H1 (cell line): ENCODE measurements around the gene UNC119B. TPM values are rescaled to one million over a fixed set of nuclear protein-coding genes. Genes with fewer than 3 reads are reported as not detected.

Experiments
- CTCF ChIA-PET: fragments of 300-600 bp; sonication (Branson Sonifier 250); formaldehyde crosslinking; loops from one replicate; lab custom pipeline; 2021; ENCODE audit not compliant: partially characterized antibody; lab: Charles Lee
- POLR2A ChIA-PET: fragments of 300-600 bp; sonication (Branson Sonifier 250); formaldehyde crosslinking; loops from one replicate; lab custom pipeline; 2021; ENCODE audit warnings: inconsistent platforms; ENCODE audit not compliant: partially characterized antibody; lab: Charles Lee
- DNase-seq, 2 experiments: peaks; one replicate each; pipeline versions ENCODE4 v3.0.0 to v3.0.0-alpha.2; 2010 to 2022; ENCODE audit warnings: low spot score in 2 of 2, low read depth in 1 of 2, mixed read lengths in 1 of 2
- FAIRE-seq: peaks from 2 replicates; lab custom pipeline; 2011; peaks lifted over from hg19 to GRCh38; lab: Jason Lieb, UNC
- H2AFZ ChIP-seq: 2 replicates; pipeline ENCODE4 v1.8.1; 2012; ENCODE audit warnings: low read length, inconsistent platforms
- H2AK5ac ChIP-seq: 2 replicates; pipeline ENCODE4 v1.6.1; 2013; ENCODE audit warnings: low read depth, low read length
- H2BK120ac ChIP-seq: replicated peaks from 2 replicates; pipeline ENCODE3; 2013; ENCODE audit warnings: low read depth, low read length, inconsistent platforms
- H2BK12ac ChIP-seq: 2 replicates; pipeline ENCODE4 v1.6.1; 2013; ENCODE audit warnings: low read depth, low read length
- H2BK15ac ChIP-seq: 2 replicates; pipeline ENCODE4 v1.6.1; 2013; ENCODE audit warnings: low read length
- H2BK20ac ChIP-seq: 2 replicates; pipeline ENCODE4 v1.6.1; 2013; ENCODE audit warnings: low read length
- H2BK5ac ChIP-seq: 2 replicates; pipeline ENCODE4 v1.6.1; 2013; ENCODE audit warnings: low read depth, low read length
- H3K14ac ChIP-seq: 2 replicates; pipeline ENCODE4 v1.6.1; 2013; ENCODE audit warnings: inconsistent platforms; ENCODE audit not compliant: insufficient read length
- H3K18ac ChIP-seq: 2 replicates; pipeline ENCODE4 v1.6.1; 2013; ENCODE audit warnings: low read length; ENCODE audit errors: extremely low read depth
- H3K23ac ChIP-seq: 2 replicates; pipeline ENCODE4 v1.6.1; 2013; ENCODE audit warnings: inconsistent platforms; ENCODE audit not compliant: insufficient read length
- H3K23me2 ChIP-seq: 2 replicates; pipeline ENCODE4 v1.6.1; 2013; ENCODE audit warnings: low read depth, low read length
- H3K27ac ChIP-seq: 2 replicates; pipeline ENCODE4 v1.6.1; 2011; ENCODE audit warnings: low read depth, low read length, inconsistent platforms
- H3K27me3 ChIP-seq, 4 experiments: replicated peaks in 1 of 4; 1 replicate in 1 of 4; 2 replicates in 3 of 4; pipeline versions ENCODE4 v1.6.1 to v1.8.1; 2011 to 2013; ENCODE audit warnings: low read length in 3 of 4, mild to moderate bottlenecking in 3 of 4, inconsistent platforms in 2 of 4, mixed read lengths in 2 of 4, moderate library complexity in 1 of 4; ENCODE audit not compliant: control insufficient read depth in 3 of 4, insufficient read depth in 3 of 4; ENCODE audit errors: extremely low read depth in 1 of 4
- H3K36me3 ChIP-seq, 4 experiments: 2 replicates each; pipeline versions ENCODE4 v1.6.1 to v1.8.1; 2011 to 2013; ENCODE audit warnings: mild to moderate bottlenecking in 4 of 4, low read length in 3 of 4, moderate library complexity in 2 of 4, control low read depth in 1 of 4, inconsistent platforms in 1 of 4; ENCODE audit not compliant: insufficient read depth in 4 of 4, control insufficient read depth in 2 of 4
- H3K4ac ChIP-seq: replicated peaks from 2 replicates; pipeline ENCODE3; 2013; ENCODE audit warnings: low read length, low read depth, mixed read lengths, inconsistent platforms; ENCODE audit not compliant: insufficient read length
- H3K4me1 ChIP-seq, 4 experiments: replicated peaks in 1 of 4; 1 replicate in 1 of 4; 2 replicates in 3 of 4; pipeline versions ENCODE4 v1.6.1 to v1.8.1; 2011 to 2013; ENCODE audit warnings: low read length in 3 of 4, inconsistent platforms in 2 of 4, mixed read lengths in 1 of 4; ENCODE audit not compliant: insufficient read depth in 4 of 4, control insufficient read depth in 3 of 4
- H3K4me2 ChIP-seq, 2 experiments: 2 replicates each; pipeline versions ENCODE4 v1.6.1 to v1.8.1; 2011 to 2013; ENCODE audit warnings: low read depth in 2 of 2, low read length in 2 of 2, control low read depth in 1 of 2, inconsistent platforms in 1 of 2, mild to moderate bottlenecking in 1 of 2; ENCODE audit not compliant: insufficient read depth in 1 of 2
- H3K4me3 ChIP-seq, 4 experiments: fragments of 200-600, 300-600 bp in 1 of 4; sonication (generic), shearing (Covaris generic), sonication (Bioruptor Twin) in 1 of 4; 2 replicates each; pipeline versions ENCODE4 v1.5.1 to v1.8.1; 2011 to 2016; ENCODE audit warnings: low read length in 4 of 4, low read depth in 3 of 4, control low read depth in 2 of 4, inconsistent platforms in 2 of 4, mild to moderate bottlenecking in 2 of 4, mixed read lengths in 1 of 4, moderate library complexity in 1 of 4; ENCODE audit not compliant: insufficient read depth in 2 of 4; ENCODE audit errors: extremely low read depth in 1 of 4
- H3K56ac ChIP-seq: replicated peaks from 2 replicates; pipeline ENCODE3; 2013; ENCODE audit warnings: low read depth, mild to moderate bottlenecking, mixed read lengths, low read length, inconsistent platforms; ENCODE audit not compliant: insufficient read length
- H3K79me1 ChIP-seq: 2 replicates; pipeline ENCODE4 v1.6.1; 2013; ENCODE audit warnings: low read depth, low read length, control low read depth
- H3K79me2 ChIP-seq, 2 experiments: 2 replicates each; pipeline versions ENCODE4 v1.6.1 to v1.8.1; 2012 to 2013; ENCODE audit warnings: low read length in 2 of 2, mild to moderate bottlenecking in 2 of 2, inconsistent platforms in 1 of 2; ENCODE audit not compliant: insufficient read depth in 2 of 2, control insufficient read depth in 1 of 2
- H3K9ac ChIP-seq, 4 experiments: replicated peaks in 1 of 4; 1 replicate in 1 of 4; 2 replicates in 3 of 4; pipeline versions ENCODE4 v1.6.1 to v1.8.1; 2011 to 2013; ENCODE audit warnings: low read depth in 3 of 4, low read length in 3 of 4, control low read depth in 2 of 4, mild to moderate bottlenecking in 2 of 4, moderate library complexity in 2 of 4, inconsistent platforms in 1 of 4; ENCODE audit errors: extremely low read depth in 1 of 4
- H3K9me3 ChIP-seq, 2 experiments: 2 replicates each; pipeline versions ENCODE4 v1.6.1 to v1.8.1; 2012 to 2013; ENCODE audit warnings: mild to moderate bottlenecking in 2 of 2, moderate library complexity in 2 of 2, control low read depth in 1 of 2, inconsistent platforms in 1 of 2, low read depth in 1 of 2, low read length in 1 of 2, mixed read lengths in 1 of 2; ENCODE audit not compliant: insufficient read depth in 2 of 2
- H4K20me1 ChIP-seq, 2 experiments: replicated peaks in 1 of 2; 2 replicates each; pipeline versions ENCODE3 to v1.8.1; 2011 to 2013; ENCODE audit warnings: inconsistent platforms in 2 of 2, low read length in 2 of 2, mild to moderate bottlenecking in 1 of 2; ENCODE audit not compliant: insufficient read depth in 2 of 2, control insufficient read depth in 1 of 2
- H4K5ac ChIP-seq: 2 replicates; pipeline ENCODE4 v1.6.1; 2013; ENCODE audit warnings: low read length, low read depth, mixed read lengths, inconsistent platforms; ENCODE audit not compliant: insufficient read length
- H4K8ac ChIP-seq: 2 replicates; pipeline ENCODE4 v1.8.0; 2013; ENCODE audit warnings: mild to moderate bottlenecking, moderate library complexity, low read length, inconsistent platforms; ENCODE audit not compliant: insufficient read depth; ENCODE audit errors: extremely low read depth
- H4K91ac ChIP-seq: replicated peaks from 2 replicates; pipeline ENCODE3; 2013; ENCODE audit warnings: low read length, mixed read lengths, inconsistent platforms; ENCODE audit not compliant: insufficient read length
- ASH2L ChIP-seq: fragments of 200-600, 300-600 bp; sonication (generic); IDR thresholded peaks from one replicate; pipeline ENCODE4 v1.7.1; 2017; ENCODE audit warnings: low read length
- ATF2 ChIP-seq: IDR thresholded peaks from 2 replicates; pipeline ENCODE4 v1.6.1; 2012; ENCODE audit warnings: low read length, inconsistent platforms
- BRCA1 ChIP-seq: IDR thresholded peaks from 2 replicates; pipeline ENCODE4 v1.6.1; 2012; ENCODE audit warnings: low read depth, low read length, improper control_type of control experiment
- CBX5 ChIP-seq: fragments of 300-800, 300-1000 bp; sonication (generic); IDR thresholded peaks from 2 replicates; pipeline ENCODE4 v1.7.1; 2016; ENCODE audit warnings: antibody characterized with exemption, low read length, low read depth
- HDAC6 ChIP-seq: IDR thresholded peaks from one replicate; pipeline ENCODE4 v1.7.1; 2012; ENCODE audit warnings: low read depth, mild to moderate bottlenecking, inconsistent platforms, low read length, moderate library complexity
- KDM4A ChIP-seq: IDR thresholded peaks from one replicate; pipeline ENCODE4 v1.7.1; 2012; ENCODE audit warnings: low read depth, mild to moderate bottlenecking, moderate library complexity, low read length, inconsistent platforms; ENCODE audit not compliant: severe bottlenecking
- MAX ChIP-seq: IDR thresholded peaks from 2 replicates; pipeline ENCODE4 v1.6.1; 2012; ENCODE audit warnings: inconsistent platforms
- NRF1 ChIP-seq: IDR thresholded peaks from 2 replicates; pipeline ENCODE4 v1.6.1; 2011; ENCODE audit warnings: mild to moderate bottlenecking, low read depth, low read length, improper control_type of control experiment
- POLR2AphosphoS5 ChIP-seq: IDR thresholded peaks from 2 replicates; pipeline ENCODE4 v1.6.1; 2011; ENCODE audit warnings: low read depth, low read length
- TCF12 ChIP-seq: IDR thresholded peaks from 2 replicates; pipeline ENCODE4 v1.6.1; 2011; ENCODE audit warnings: low read depth, mild to moderate bottlenecking, low read length
- WGBS, 2 experiments: shearing (Covaris generic) in 1 of 2; methylation state at CpG; one replicate each; pipeline versions ENCODE4 v1.1.6 to v1.1.7; 2013 to 2015; ENCODE audit warnings: low lambda C conversion rate in 2 of 2, mixed read lengths in 2 of 2, inconsistent platforms in 1 of 2, low coverage in 1 of 2, missing lambda C conversion rate in 1 of 2; ENCODE audit not compliant: insufficient replicate concordance in 2 of 2, insufficient coverage in 1 of 2, insufficient read length in 1 of 2; ENCODE audit errors: extremely low coverage in 1 of 2, missing lambda C conversion rate in 1 of 2; 5-methylcytosine and 5-hydroxymethylcytosine counted together
- polyA plus RNA-seq, 7 experiments: library from polyadenylated mRNA; depleted of rRNA in 3 of 7; stranded (reverse) in 5 of 7; unstranded in 2 of 7; fragments of >200 nt in 5 of 7; fragments of 200-250 nt in 2 of 7; gene quantifications; 1 replicate in 5 of 7; 2 replicates in 1 of 7; 4 replicates in 1 of 7; pipeline versions ENCODE4 v1.2.1 to v1.2.3, GENCODE V29; 2011 to 2013; ENCODE audit warnings: missing spikeins in 2 of 7, mixed read lengths in 2 of 7
- total RNA-seq: library from RNA; stranded (reverse); fragmentation: NEBNext Ultra II Directional; extraction: Animal tissue kit (Norgen Biotek cat#: 25700); gene quantifications from 2 replicates; pipeline ENCODE4 v1.2.1, GENCODE V29; 2021

The UNC119B gene
- total and polyA plus RNA-seq, 2 of the 8 experiments (the other 6 are each of a cell fraction or from before 2014, with no cell fraction given): 40.5 to 50.1 TPM

GRCh38 chr12:120749256-120749655 is 39.0 kb downstream of the UNC119B start:
- WGBS, 2 experiments: 89% methylated on average over 5 of the region's 5 CpGs; no CpG with 5 or more reads in 1 of the 2 experiments
- Histone ChIP-seq H2BK12ac (no peak overlapping the region), H3K27me3 (no peaks in the 10 kb centered on the region), H3K18ac (no peak overlapping the region), H3K14ac (no peak overlapping the region), H2BK20ac (no peak overlapping the region), H3K79me2 (no peaks in the 10 kb centered on the region), H3K4me3 (no peak overlapping the region), H3K27ac (no peak overlapping the region), H3K4me2 (no peak overlapping the region), H4K20me1 (no peaks in the 10 kb centered on the region), H3K23ac (no peak overlapping the region), H3K36me3 (no peaks in the 10 kb centered on the region), H3K9me3 (no peaks in the 10 kb centered on the region), H3K23me2 (no peaks in the 10 kb centered on the region), H2BK15ac (no peak overlapping the region), H3K79me1 (no peaks in the 10 kb centered on the region), H3K4ac (no peak overlapping the region), H4K91ac (no peak overlapping the region), H3K4me1 (no peaks in the 10 kb centered on the region), H4K5ac (no peak overlapping the region), H3K56ac (no peak overlapping the region), H2BK120ac (no peak overlapping the region), H2AK5ac (no peak overlapping the region), H2BK5ac (no peak overlapping the region), H2AFZ (no peak overlapping the region), H3K9ac (no peak overlapping the region), H4K8ac (no peak overlapping the region)
- no peak for FAIRE-seq
- DNase-seq: no peak
- POLR2A ChIA-PET: interaction anchor here (0.8 to 1.2 kb wide), 2 partner anchors 11 to 85 kb away, joined by 3 to 4 read pairs; no protein-coding TSS in a partner anchor
- CTCF ChIA-PET: interaction anchor here (0.8 to 1.4 kb wide), 2 partner anchors 101 to 166 kb away, joined by 3 to 5 read pairs; no protein-coding TSS in a partner anchor
- TF ChIP-seq MAX: no peak
- TF ChIP-seq ATF2: no peak
- no peak for TF ChIP-seq ASH2L
- no peak for TF ChIP-seq HDAC6
- TF ChIP-seq TCF12: no peak
- TF ChIP-seq NRF1: no peak
- TF ChIP-seq KDM4A: no peak
- no peak for TF ChIP-seq CBX5
- TF ChIP-seq POLR2AphosphoS5: no peak
- TF ChIP-seq BRCA1: no peak
